NCI-H1092 treated with DMSO at 0.1 percent for 48 hours (cell line): ENCODE results near the gene POU2F3.

Source experiments
- DNase-seq: peaks from one replicate; lab custom pipeline; 2025; lab: John Stamatoyannopoulos, UW

Gene POU2F3

DNA sequence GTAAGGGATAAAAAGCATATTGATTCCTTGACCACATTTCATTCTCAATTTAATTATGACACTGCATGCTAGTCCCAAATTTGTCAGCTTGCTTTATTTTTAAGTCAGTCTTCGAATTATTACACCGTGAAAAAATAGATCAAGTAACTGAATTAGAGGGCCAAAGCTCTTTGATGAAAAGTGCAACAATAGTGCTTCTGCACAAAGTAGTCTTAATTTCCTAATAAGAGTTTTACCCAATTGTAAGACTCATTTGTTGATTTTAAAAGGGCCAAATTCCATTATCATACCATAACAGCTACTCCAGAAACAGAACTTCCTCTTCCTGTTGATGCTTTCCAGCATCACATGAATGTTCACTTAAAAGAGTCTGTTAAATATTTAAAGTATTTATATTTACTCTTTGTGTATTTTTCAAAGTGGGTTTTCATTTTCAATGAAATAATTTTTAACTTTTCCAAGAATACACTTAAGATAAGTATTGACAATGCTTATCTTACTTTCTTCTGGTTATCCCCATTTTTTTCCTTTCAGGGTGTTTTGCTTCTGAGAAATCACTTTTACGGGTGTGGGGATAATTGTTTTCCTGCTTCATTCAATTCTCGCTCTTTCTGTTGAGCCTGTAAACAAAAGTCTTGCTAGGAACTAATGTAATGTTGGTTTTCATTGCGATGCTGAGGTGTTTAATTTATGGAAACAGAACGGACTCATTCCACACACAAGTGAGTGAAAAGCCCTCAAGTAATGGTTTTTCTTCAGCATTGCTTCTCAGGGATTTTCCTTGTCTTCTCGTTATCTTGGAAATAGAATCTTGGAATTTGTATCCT lies 98.4 kb downstream of the POU2F3 start:
- no peak for DNase-seq

DNA sequence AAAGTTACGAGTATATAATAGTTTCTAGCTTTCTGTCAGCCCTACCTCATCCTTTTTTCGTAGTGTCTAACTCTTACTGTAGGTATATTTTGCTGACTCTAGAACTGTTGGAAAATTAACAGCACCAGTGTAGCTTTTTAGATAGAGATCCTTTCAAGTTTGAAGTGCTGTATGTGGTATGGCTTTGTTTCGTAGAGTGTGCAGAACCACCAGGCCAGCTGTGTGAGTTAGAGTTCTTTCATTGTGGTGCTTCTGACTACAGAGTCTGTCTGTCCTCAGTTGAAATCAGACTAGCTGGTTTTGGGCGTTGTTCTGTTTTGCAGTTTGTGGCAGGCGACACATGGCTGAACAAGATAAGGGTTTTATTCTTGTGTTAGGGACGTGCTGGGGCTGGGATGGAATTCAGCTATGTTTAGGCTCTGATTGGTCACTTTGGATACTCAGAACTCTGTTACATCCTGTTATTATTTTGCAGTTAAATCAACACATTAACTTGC lies 99.5 kb downstream of the POU2F3 start:
- DNase-seq = no peak

DNA sequence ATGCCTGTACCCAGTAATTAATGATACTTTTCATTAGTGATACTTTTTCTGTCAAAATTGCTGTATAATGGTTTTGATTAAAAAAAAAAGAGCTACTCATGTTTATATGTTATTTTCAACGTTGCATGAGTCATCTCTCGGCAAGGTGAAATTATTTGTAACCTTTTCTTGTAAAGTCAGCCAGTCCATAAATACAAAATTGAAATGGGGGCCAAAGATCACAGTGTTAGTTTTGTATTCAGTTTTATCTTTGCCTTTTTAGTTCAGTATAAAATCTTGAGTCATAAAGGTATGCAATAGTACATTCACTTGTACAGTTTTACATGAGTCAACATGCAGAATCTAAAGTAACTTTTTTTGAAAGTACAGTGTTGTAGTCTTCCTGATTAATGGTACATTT lies 100.6 kb downstream of the POU2F3 start:
- no peak for DNase-seq

DNA sequence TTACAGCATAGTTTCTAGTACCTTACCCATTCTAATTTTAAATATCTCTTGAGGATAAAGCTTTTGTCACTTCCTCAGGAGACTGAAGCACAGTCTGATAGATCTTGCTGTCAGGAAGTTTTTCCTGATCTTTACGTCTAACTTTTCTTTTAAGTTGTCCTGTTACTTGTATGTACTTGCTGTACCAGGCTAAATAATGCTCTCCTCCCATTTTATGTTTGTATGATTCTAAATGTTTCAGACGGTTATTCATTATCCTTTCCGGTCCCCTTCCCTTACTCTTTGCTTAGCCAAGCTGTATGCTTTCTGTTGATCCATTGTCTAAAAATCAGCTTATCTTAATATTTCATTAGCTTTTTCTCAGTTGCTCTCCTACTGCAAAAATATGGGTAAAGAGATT lies 102.3 kb downstream of the POU2F3 start:
- no peak for DNase-seq

DNA sequence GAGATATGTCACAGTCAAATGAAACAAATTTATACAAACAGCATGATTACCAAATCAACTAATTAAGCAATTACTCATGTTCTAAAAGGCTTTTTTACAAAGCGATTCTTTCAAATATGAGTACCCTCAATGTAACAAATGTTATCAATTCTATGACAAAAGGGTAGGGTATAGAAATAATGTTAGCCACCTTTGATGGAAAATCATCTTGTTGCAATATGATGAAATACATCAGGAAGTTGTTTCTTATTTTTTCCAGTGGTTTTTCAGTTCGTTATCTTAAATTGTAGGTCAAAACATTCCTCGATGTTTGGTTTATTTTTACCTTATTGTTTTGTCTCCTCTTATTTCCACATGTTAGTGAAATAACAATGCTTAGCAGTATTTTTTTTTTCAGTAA lies 102.7 kb downstream of the POU2F3 start:
- no peak for DNase-seq

DNA sequence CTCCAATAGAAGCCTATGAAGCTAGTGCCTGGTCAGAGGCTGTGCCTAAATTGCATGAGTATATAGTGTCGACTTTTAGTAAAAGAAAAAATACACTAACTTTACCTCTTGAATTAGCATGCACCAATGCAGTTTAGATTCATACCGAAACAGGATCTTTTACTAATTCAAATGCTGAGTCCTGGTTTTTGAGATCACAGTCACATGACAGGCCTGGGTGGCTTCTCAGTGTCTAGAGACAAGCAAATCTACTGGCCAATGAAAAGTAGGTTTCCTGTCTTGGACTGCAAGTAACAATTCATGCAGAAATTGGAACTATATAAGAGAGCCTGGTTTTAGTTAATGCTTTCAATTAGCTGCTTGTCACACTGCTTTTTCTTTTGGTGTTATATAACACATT lies 103.5 kb downstream of the POU2F3 start:
- DNase-seq = no peak

DNA sequence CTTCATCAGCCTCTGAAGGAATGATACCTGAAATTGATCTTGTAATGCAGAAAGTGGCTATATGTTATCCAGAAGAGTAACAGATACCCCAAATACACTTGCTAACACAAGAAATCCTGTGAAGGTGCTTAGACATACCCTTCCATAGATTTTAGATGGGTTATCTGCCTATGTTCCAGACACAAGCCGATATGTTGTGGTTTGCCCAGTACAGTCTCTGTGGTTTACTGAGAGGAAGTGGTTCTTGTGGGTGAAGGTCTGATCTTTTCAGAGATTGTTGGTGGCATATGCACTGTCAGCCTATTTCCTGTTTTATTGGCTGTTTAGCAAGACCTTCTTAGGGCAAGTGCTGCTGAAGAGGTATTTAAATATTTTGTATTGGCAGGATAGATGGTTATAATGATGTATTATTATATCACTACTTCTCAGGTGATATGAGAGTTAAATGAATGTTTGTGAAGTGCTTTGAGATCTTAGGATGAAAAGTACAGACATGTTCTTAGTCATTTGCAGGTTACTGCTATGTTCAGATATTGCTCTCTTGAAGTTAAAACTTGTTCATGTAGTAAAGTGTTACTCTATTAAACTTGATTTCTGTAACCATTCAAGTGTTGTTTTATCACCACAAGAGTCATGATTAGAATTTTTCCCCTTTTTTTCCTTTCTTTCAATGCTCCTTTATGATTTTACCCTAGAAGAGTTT lies 104.5 kb downstream of the POU2F3 start:
- no peak for DNase-seq

DNA sequence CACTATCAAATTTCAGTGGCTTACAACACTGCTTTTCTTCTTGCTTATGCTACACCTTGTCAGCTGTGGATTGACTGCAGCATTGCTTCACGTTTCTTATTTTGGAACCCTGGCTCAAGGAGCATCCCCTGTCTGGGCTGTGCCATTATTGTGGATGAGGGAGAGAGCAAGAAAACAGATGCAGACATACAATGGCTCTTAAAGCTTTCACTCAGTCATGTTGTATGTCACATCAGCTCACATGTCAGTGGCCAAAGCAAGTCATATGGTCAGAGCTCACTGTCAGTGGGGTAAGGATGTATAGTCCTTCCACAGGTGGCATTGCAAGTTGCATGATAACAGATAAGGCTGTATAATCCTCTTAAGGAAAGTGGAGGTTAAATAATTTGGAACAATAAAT lies 106.3 kb downstream of the POU2F3 start:
- DNase-seq = no peak

DNA sequence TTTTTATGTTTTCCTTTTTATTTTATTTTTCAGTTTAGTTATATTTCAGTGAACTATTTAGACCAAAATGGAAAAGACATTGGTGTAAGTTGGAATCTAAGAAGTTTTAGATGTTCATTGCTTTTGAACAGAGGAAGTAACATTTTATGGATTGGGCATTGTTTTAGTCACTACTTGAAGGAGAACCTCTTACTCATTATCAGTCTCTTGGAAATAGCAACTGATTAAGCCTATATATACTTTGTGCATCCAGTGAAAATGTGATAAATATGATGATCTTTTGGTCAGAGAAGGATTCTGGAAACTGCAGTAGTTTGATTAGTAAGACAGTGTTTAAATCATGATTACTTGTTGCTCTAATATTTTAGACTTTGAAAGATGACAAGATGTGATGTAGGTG lies 110.7 kb downstream of the POU2F3 start:
- no peak for DNase-seq

DNA sequence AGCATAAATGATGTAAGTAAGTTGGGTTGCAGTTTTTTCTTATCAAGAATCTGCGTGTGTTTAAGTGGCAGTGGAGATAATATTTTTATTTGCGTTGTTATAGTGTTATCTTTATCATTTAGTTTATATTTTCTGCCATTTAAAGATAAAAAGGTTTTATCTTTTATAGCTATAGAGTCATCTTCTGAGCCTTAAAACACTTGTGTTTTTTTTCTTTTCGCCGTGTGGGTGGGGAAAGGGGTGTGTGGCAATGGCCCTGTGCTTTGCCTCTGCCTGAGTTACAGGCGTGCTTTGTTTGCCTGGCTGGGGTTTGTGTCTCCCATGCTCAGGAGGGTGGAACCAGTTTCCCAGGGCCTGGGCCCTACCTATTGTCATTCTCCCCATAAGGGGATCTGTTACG lies 112.5 kb downstream of the POU2F3 start:
- DNase-seq = no peak

DNA sequence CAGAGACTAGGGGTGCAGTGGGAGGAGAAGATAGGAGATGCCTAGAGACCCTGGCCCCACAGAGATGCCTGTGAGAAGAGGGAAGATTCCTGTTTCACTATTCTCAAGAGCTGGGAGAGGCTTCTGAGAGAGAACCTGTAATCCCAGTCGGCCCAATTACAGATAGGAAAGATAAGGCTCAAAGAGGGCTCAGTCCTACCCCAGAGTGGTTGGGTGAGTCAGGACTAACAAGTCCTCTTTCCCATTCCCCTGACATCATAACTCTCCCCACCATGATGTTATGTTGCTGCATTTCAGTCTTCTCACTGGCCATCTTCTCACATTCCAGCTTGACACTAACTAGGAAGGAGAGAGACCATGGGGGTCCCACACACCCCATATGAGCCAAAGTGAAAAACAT lies 114.1 kb downstream of the POU2F3 start:
- DNase-seq = no peak

DNA sequence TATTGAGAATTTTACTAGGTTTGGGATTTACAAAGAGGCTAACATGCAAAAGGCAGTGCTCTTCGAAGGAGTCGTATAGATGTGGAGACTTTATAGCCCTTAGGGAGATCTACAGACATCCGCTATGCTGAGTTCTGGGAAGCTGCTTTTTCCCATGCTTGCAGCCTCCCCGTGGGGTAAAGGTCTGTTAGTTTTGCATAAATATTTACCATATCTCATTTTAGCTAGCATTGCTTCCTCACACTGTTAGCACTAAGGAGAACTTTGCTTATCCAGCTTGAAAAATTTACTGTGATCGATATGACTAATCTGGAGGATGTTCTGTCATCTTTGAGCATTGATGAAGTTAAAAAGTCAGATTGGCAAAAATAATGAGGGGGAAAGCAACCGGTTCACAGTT lies 114.8 kb downstream of the POU2F3 start:
- no peak for DNase-seq

DNA sequence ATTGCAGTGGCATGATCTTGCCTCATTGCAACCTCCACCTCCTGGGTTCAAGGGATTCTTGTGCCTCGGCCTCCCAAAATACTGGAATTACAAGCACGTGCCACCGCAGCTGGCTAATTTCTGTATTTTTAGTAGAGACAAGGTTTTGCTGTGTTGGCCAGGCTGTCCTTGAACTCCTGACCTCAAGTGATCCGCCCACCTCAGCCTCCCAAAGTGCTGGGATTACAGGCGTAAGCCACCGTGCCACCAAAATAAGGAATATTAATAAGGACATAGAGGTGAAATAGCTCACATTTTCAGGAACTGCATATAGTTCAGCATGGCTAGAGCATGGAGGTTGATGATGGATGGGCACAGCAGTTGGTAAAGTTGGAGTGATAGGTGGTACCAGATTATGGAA lies 117.7 kb downstream of the POU2F3 start:
- DNase-seq = no peak

DNA sequence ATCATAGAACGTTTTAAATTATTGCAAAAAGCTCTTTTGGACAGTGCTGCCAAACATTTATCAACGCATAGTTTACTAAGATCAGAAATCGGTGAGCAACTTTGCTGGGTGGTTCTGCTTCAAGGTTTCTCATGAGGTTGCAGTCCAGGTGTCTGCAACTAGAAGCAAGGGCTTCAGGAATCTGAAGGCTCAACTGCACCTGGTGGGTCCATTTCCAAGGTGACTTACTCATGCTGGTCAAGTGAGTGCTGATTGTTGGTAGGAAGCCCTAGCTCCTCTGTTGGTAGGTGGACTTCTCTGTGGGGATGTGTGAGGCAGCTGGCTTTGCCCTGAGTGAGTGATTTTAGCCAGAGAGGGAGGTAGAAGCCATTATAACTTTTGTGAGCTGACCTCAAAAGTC lies 118.8 kb downstream of the POU2F3 start:
- DNase-seq = no peak

DNA sequence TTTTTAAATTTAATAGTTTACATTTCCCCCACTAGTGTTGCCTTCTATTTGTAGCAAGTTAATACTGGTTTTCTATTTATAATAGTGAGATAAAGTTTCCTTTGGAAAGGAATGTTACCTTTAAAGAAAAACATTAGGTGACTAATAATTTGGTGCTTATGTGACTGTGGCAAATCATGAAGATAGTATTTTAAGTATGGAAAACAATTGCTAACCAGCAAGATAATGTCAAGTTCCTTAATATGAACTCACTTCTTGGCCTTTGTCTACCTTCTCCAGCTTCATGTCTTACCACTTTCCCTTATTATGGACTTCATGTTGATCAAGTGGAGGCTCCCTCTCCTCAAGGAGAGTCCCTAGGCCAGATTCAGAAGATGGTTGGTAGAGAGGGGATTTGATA lies 123.5 kb downstream of the POU2F3 start:
- no peak for DNase-seq

DNA sequence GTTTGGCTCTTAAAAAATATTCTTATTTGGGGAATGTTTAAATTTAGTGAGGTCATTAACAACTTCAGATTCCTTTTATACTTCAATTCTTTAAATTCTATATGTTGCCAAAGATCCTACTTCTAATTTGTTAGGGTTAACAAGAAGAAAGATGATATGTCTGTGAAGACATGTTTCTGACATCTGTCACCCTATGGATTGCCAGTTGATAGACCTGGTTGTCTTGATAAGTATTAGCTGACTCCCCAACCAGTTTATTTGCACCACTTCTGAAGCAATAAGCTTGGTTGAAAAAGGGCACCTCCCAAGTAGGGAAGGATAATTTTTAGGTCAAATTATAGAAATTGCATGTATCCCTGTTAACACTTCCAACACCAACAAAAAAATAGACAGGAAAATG lies 125.6 kb downstream of the POU2F3 start:
- no peak for DNase-seq
